ENCODE measurements around the gene PRDM16. TPM values are rescaled to one million over a fixed set of nuclear protein-coding genes. Genes with fewer than 3 reads are reported as not detected.

PRDM16 gene
- total RNA-seq, 1 experiment from 2014 or later: 6.1 TPM

- Histone ChIP-seq H3K9me2 (ENCODE audit: insufficient read depth) (no peaks in the 10 kb centered on the region), H2AFZ (ENCODE audit: low read depth, low read length, poor library complexity, severe bottlenecking) (no peak overlapping the region), H3K4me1 (ENCODE audit: control insufficient read depth in 1 of 2, insufficient read depth in 2 of 2, low read length in 2 of 2) (no peaks in the 10 kb centered on the region), H3K27me3 (ENCODE audit: insufficient read depth, low read length) (no peaks in the 10 kb centered on the region), H4K20me1 (ENCODE audit: insufficient read depth) (no peaks in the 10 kb centered on the region), H3K36me3 (ENCODE audit: control insufficient read depth in 1 of 2, insufficient read depth in 2 of 2, low read length in 2 of 2) (no peaks in the 10 kb centered on the region), H3K27ac (ENCODE audit: low read depth, low read length) (no peak overlapping the region), H3K79me2 (ENCODE audit: insufficient read depth, low read length) (no peaks in the 10 kb centered on the region), H3K4me3 (replicated peaks in 1 of 2; ENCODE audit: low read depth in 1 of 2, low read length in 2 of 2) (no peak overlapping the region), H3K9me3 (ENCODE audit: control insufficient read depth in 1 of 2, insufficient read depth in 1 of 2, low read depth in 1 of 2, low read length in 2 of 2) (no peaks in the 10 kb centered on the region), H3K9ac (ENCODE audit: low read length) (no peak overlapping the region), H3K4me2 (ENCODE audit: low read length) (no peak overlapping the region)
- RAD21 ChIA-PET (ENCODE audit: low non-redundant PET in 1 of 2, low total read pairs in 2 of 2, uncharacterized antibody in 2 of 2, unreplicated experiment in 2 of 2): interaction anchor here in 1 of 2 experiments (0.6 kb wide), 1 partner anchor 1226 kb away, joined by 6 read pairs; no protein-coding TSS in a partner anchor
- intact Hi-C loops (cut with micrococcal nuclease): no loop called here
- POLR2A ChIA-PET: no interaction called here
- DNase-seq (ENCODE audit: low read depth, low spot score) (no peak), ATAC-seq (no peak; the same call in 1 of the 2 replicates)
- CTCF ChIA-PET: no interaction called here
- TF ChIP-seq TCF7L2 (IDR thresholded peaks at IDR 0.05; ENCODE audit: borderline replicate concordance, extremely low read depth, insufficient read depth, insufficient read length) (no peak), EZH2phosphoT487 (IDR thresholded peaks at IDR 0.05; ENCODE audit: borderline replicate concordance) (no peak), SP1 (IDR thresholded peaks at IDR 0.05; ENCODE audit: low read depth) (no peak), JUND (IDR thresholded peaks at IDR 0.05) (no peak), FOSL1 (IDR thresholded peaks at IDR 0.05; ENCODE audit: low read depth) (no peak), SIN3A (IDR thresholded peaks at IDR 0.05; ENCODE audit: low read depth) (no peak)
- no TSS peak for BruUV-seq (replicated peaks)
These were observed 362.7 kb downstream of the PRDM16 start for GRCh38 chr1:3431686-3432085.

DNA sequence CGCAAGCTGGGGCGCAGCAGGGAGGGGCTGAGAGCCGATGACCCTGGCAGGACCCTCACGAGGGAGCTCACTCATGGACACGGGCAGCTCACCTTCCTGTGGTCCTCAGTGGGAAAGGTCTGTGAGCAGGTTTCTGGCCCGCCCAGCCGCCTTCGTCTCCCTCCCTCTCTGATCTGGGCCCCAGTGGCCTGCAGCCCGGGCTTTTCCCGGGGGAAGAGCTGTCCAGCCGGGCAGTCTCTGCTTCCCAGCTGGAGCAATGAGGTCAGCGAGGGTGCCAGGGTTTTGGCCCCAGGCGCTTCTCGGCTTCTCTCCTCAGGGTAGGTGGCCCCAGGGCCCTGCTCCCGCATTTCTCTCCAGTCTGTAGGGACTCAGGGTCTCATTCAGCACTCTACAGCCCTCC is 363.3 kb downstream of the PRDM16 start:
- ChIA-PET CTCF (no interaction called here), POLR2A (no interaction called here), RAD21 (ENCODE audit: low non-redundant PET in 1 of 2, low total read pairs in 2 of 2, uncharacterized antibody in 2 of 2, unreplicated experiment in 2 of 2) (no interaction called here)
- no peak for ATAC-seq
- Histone ChIP-seq H3K79me2 (ENCODE audit: insufficient read depth, low read length) (no peaks in the 10 kb centered on the region), H4K20me1 (ENCODE audit: insufficient read depth) (no peaks in the 10 kb centered on the region), H3K27me3 (ENCODE audit: insufficient read depth, low read length) (no peaks in the 10 kb centered on the region), H3K9me2 (ENCODE audit: insufficient read depth) (no peaks in the 10 kb centered on the region), H2AFZ (ENCODE audit: low read depth, low read length, poor library complexity, severe bottlenecking) (no peak overlapping the region), H3K9me3 (ENCODE audit: control insufficient read depth in 1 of 2, insufficient read depth in 1 of 2, low read depth in 1 of 2, low read length in 2 of 2) (no peaks in the 10 kb centered on the region), H3K4me1 (ENCODE audit: control insufficient read depth in 1 of 2, insufficient read depth in 2 of 2, low read length in 2 of 2) (no peaks in the 10 kb centered on the region), H3K27ac (ENCODE audit: low read depth, low read length) (no peak overlapping the region), H3K9ac (ENCODE audit: low read length) (no peak overlapping the region), H3K4me2 (ENCODE audit: low read length) (no peak overlapping the region), H3K4me3 (replicated peaks in 1 of 2; ENCODE audit: low read depth in 1 of 2, low read length in 2 of 2) (no peak overlapping the region), H3K36me3 (ENCODE audit: control insufficient read depth in 1 of 2, insufficient read depth in 2 of 2, low read length in 2 of 2) (no peaks in the 10 kb centered on the region)
- BruUV-seq (replicated peaks): no TSS peak
- intact Hi-C loops (cut with micrococcal nuclease): no loop called here
- no peak for DNase-seq (ENCODE audit: low read depth, low spot score)
- no peak for TF ChIP-seq EZH2phosphoT487 (IDR thresholded peaks at IDR 0.05; ENCODE audit: borderline replicate concordance)
- TF ChIP-seq, protein P1, sequence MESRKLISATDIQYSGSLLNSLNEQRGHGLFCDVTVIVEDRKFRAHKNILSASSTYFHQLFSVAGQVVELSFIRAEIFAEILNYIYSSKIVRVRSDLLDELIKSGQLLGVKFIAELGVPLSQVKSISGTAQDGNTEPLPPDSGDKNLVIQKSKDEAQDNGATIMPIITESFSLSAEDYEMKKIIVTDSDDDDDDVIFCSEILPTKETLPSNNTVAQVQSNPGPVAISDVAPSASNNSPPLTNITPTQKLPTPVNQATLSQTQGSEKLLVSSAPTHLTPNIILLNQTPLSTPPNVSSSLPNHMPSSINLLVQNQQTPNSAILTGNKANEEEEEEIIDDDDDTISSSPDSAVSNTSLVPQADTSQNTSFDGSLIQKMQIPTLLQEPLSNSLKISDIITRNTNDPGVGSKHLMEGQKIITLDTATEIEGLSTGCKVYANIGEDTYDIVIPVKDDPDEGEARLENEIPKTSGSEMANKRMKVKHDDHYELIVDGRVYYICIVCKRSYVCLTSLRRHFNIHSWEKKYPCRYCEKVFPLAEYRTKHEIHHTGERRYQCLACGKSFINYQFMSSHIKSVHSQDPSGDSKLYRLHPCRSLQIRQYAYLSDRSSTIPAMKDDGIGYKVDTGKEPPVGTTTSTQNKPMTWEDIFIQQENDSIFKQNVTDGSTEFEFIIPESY (IDR thresholded peaks at IDR 0.05; ENCODE audit: extremely low read depth, insufficient replicate concordance, low read length): no peak
- no peak for TF ChIP-seq EZH2 (IDR thresholded peaks at IDR 0.05)
- TF ChIP-seq ZNF274 (IDR thresholded peaks at IDR 0.05; ENCODE audit: low read depth, low read length): no peak
- no peak for TF ChIP-seq SRF (IDR thresholded peaks at IDR 0.05; ENCODE audit: low read depth)
- TF ChIP-seq SIN3A (IDR thresholded peaks at IDR 0.05; ENCODE audit: low read depth): no peak
- TF ChIP-seq POLR2AphosphoS5 (IDR thresholded peaks at IDR 0.05; ENCODE audit: low read depth, low read length): no peak
- no peak for TF ChIP-seq MAX (IDR thresholded peaks at IDR 0.05)
- no peak for TF ChIP-seq RAD21 (IDR thresholded peaks at IDR 0.05; ENCODE audit: low read depth)
